HG02970 (cell line): Measurements from ENCODE around the gene NUP205.
A peak's percentile ranks its signal among the peaks of the same experiment; 100 is the strongest.

ENCODE experiments used
- ATAC-seq: cut with Tn5 transposase; IDR thresholded peaks from one replicate; pipeline ENCODE4 v1.9.1; 2021; ENCODE audit warnings: mild to moderate bottlenecking, moderate library complexity, moderate number of reproducible peaks; ENCODE audit not compliant: unreplicated experiment, low FRiP score

The NUP205 gene

DNA sequence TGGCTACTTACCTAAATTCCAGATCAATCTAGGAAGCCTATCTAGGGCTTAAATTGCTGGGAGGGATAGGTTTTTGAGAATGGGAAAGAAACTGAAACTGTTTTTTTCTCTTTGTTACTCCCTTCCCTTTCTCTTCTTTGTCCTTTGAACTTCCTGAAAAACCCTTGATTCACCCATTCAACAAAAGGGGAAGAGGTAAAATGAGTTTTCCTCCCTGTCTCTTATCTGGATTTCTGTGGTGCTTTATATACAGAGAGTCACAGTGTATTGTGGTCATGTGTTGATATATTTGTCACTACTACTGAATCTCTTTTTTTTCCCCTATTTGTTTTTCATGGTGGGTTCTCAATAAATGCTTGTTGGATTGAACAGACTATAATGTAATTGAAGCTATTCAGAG lies 19.8 kb upstream of the NUP205 start:
- no peak for ATAC-seq

GRCh38 chr7:135538376-135538775 lies 19.3 kb upstream of the NUP205 start:
- no peak for ATAC-seq

DNA sequence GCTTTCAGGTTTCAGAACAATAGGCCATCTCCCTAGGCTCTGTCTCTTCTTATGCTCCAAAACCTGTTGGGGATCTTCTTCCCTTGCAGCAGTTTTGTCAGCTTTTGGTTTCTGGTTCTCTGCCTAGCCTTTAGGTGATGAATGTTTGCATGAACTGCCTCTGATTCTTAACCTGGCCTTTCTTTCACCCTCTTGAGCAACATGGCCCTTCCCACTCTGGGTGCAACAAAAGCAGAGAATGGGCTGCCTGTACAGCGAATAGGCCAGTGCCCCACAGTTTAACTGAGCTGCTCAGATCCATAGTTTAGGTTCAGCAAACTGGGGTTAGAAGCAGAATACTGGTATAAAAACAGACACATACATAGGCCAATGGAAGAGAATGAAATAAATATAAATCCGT lies 18.1 kb upstream of the NUP205 start:
- ATAC-seq, result no peak

GRCh38 chr7:135541029-135541428 lies 16.7 kb upstream of the NUP205 start:
- no peak for ATAC-seq

DNA sequence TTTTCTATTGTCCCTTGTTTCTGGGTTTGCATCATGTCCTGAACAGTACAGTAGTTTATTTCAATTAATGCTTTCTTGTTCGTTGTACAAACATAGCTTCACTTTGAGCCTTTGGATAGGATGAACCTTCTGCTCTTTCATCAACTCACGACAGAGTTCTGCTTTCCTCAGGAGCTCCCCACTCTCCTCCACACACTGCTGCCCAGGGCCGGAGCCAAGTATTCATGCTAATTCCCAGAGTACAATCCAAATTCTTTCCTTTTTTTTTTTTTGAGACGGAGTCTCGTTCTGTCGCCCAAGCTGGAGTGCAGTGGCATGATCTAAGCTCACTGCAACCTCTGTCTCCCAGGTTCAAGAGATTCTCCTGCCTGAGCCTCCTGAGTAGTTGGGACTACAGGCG lies 7.5 kb upstream of the NUP205 start:
- ATAC-seq, result no peak

DNA sequence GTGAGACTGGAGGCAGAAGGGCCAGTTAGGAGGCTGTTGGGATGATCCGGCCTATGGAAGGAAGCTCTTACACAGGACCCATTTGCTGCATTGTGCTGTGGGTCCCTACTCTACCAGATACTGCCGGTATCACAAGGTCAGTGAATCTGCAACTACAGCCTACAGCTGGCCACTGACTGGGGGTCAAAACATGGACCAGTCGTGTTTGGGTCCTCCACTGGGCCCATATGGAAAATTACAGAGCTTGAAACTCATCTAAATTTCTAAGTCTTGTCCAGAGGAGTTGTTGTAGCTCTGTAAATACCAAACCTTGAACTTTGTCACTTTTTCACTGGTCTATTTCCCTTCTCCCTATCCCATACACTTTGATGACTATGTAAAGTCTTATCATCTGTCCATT lies 5.6 kb upstream of the NUP205 start:
- no peak for ATAC-seq

GRCh38 chr7:135553346-135553745 lies 4.4 kb upstream of the NUP205 start:
- ATAC-seq, result no peak

- peak; percentile 60 for ATAC-seq
Measured at GRCh38 chr7:135558337-135558767, 635 bp downstream of the NUP205 start.

DNA sequence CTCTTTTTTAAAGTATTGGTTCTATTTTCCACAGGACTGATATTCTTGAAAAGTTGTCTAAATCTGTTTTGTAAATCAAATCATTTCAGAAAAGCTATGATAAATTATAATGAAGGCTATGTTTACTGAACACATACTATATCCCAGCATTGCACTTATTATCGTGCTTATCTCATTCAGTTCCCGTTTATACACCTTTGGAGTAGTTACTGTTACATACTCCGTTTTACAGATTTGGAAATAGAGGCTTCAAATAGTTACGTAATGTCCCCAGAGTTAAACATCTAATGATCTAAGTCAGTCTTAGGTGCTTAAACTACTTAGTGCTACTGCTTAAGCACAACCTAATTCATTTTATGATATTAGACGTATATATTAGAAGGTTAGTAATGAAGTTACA lies 1.2 kb downstream of the NUP205 start:
- ATAC-seq, result no peak

GRCh38 chr7:135560631-135561030 lies 2.9 kb downstream of the NUP205 start:
- no peak for ATAC-seq

DNA sequence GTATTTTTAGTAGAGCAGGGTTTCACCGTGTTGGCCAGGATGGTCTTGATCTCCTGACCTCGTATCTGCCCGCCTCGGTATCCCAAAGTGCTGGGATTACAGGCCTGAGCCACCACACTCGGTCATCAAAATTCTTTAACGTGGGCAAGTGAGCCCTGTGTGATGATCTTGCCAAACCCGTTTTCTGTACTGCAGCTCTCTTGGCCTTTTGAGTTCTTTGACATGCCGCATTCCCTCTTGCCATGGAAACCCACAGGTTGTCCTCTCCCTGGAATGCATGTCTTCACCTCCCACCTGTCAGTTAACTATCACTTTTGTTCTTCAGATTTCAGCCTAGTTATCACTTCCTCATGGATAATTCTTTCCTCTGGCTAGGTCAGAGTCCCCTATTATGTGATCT lies 5.0 kb downstream of the NUP205 start:
- ATAC-seq, result no peak

- ATAC-seq, result no peak
Measured at GRCh38 chr7:135571834-135572233, 14.1 kb downstream of the NUP205 start.

GRCh38 chr7:135573541-135573940 lies 15.8 kb downstream of the NUP205 start:
- no peak for ATAC-seq

GRCh38 chr7:135575296-135575695 lies 17.6 kb downstream of the NUP205 start:
- ATAC-seq, result no peak

DNA sequence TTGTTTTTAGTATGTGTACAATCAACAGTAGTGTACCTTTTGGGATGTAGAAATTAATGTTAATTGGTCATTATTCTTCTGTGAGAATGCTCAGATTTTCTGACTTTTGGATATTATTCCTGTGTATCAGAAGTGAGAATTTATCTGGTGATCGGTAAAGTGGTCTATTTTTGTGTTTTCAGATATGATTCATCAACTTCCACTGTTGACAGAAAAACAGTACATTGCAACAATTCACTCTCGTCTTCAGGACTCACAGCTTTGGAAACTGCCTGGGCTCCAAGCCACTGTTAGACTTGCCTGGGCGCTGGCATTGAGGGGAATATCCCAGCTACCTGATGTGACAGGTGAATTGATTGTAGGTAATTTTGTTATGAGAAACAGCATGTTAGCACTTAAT lies 20.9 kb downstream of the NUP205 start:
- no peak for ATAC-seq

GRCh38 chr7:135584362-135585353 lies 26.9 kb downstream of the NUP205 start:
- ATAC-seq, result no peak

DNA sequence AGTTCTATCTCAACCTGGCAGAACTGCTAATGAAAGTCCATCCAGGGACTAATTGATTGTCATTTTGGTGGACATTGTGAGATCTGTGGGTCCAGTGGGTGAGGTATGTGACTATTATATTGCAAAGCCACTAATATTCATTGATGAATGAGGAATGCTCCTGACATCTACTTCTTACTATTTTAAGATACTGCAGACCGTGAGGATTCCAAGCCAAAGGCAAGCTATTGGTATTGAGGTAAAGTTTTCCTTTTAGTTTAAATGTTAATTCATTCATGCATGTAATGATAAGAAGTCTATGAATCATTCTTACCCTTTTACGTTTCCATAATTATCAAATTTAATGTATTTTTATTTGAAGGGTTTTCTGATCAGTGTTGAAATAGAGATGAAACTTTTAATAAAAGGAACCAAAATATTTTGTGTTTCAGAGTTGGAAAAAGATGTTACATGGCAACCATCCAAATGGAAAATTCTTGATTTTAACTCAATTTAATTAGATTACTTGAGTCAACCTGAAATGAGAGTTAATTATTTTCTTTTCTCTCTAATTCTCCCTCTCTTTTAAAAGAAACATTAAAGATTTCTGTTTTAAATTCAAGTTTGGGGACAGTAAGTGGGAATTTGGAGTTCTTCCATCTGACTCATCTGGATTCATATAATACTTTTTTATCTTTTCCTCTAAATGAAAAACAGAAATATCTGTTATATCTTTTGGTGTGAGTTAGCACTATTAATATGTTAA lies 39.6 kb downstream of the NUP205 start:
- ATAC-seq, result no peak

GRCh38 chr7:135597926-135598305 lies 40.2 kb downstream of the NUP205 start:
- no peak for ATAC-seq

- no peak for ATAC-seq
Measured at GRCh38 chr7:135599471-135599870, 41.8 kb downstream of the NUP205 start.

DNA sequence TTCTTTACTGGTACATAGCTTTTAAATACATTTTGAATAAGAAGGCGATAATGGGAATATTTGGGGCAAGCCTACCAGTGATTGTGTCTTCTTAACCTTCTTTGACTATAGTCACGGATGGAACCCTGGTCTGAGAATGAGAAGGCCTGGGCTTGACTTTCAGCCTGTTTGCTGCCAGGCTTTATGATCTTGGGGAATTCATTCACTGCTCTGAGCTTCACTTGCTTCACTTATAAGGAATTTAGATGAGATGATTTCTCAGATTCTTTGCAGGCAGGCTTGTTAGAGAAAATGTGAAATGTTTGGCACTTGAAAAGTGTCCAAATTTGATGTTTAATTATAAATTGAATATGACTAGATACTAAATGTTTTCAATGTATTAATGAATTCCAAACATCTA lies 42.5 kb downstream of the NUP205 start:
- no peak for ATAC-seq

GRCh38 chr7:135601182-135601581 lies 43.5 kb downstream of the NUP205 start:
- no peak for ATAC-seq

DNA sequence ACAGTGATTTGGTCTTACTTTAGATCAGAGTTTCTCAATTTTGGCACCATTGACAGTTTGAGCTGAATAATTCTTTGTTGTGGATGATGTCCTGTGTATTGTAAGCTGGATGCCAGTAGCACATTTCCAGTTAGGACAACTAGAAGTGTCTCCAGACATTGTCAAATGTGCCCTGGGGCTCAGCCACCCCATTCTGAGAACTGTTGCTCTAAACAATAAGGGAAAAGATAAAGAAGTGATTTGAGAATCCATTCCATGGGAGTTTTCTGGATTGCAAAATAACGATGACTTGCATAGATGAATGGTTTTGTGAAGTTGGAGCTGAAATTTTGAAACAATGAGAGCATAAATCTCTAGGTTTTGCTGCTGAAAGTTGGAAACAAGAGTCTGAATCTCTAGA lies 44.6 kb downstream of the NUP205 start:
- no peak for ATAC-seq
